ENCODE data around the gene P2RY2.

P2RY2 gene

DNA sequence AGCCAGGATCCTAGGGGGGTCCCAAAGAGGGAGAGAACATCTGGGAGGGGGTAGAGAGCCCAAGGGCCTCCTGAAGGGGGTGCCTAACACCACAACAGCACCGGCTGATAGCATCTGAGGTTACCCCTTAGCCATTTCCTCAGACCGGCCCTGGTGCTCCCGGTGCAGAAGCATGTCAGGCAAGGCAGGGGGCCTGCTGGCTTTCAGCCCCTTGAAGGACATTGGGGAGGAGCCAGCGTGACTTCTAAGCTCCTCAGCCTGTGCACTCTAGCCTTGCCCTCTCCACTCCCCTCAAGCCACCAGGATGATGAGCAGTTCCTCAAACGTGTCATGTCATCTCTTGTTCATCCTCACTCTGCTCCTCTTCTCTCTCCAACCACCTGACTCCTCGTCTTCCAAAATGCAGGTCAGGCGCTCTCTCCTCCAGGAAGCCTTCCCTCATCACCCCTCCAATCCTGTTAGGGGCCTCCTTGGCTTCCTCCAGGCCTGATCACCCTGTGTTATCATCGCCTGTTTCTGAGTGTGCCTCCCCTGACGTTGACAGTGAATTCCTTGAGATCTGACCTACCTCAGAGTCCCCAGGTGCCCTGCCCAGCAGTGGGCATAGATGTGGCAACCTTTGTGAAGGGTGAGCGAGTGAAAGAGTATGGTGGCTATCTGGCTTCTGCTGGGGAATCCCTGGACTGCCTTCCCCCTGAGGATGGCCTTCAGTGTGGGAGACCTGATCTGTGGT lies 6.1 kb downstream of the P2RY2 start:
- Histone ChIP-seq H3K27me3 (ENCODE audit: low read depth, low read length) (no peaks in the 10 kb centered on the region), H3K4me1 (ENCODE audit: control insufficient read depth in 1 of 2, insufficient read depth in 2 of 2, low read length in 2 of 2) (no peaks in the 10 kb centered on the region), H3K4me3 (ENCODE audit: low read depth in 1 of 2, low read length in 2 of 2) (no peak overlapping the region), H3K27ac (ENCODE audit: low read length) (no peak overlapping the region), H3K9me3 (ENCODE audit: control insufficient read depth in 1 of 2, low read length in 2 of 2) (no peaks in the 10 kb centered on the region), H3K36me3 (ENCODE audit: control insufficient read depth in 1 of 2, insufficient read depth in 2 of 2, low read length in 2 of 2) (no peaks in the 10 kb centered on the region)

- H3K27me3 ChIP-seq (ENCODE audit: low read depth, low read length), result no peaks in the 10 kb centered on the region
- no peak overlapping the region for H3K27ac ChIP-seq (ENCODE audit: low read length)
- peaks cover 0 to 3% of the 10 kb centered on the region in 2 donors for H3K4me1 ChIP-seq (ENCODE audit: control insufficient read depth in 1 of 2, insufficient read depth in 2 of 2, low read length in 2 of 2)
- no peak overlapping the region for H3K4me3 ChIP-seq (ENCODE audit: low read depth in 1 of 2, low read length in 2 of 2)
- no peaks in the 10 kb centered on the region for H3K9me3 ChIP-seq (ENCODE audit: control insufficient read depth in 1 of 2, low read length in 2 of 2)
- H3K36me3 ChIP-seq (ENCODE audit: control insufficient read depth in 1 of 2, insufficient read depth in 2 of 2, low read length in 2 of 2), result no peaks in the 10 kb centered on the region
Observed at GRCh38 chr11:73225001-73225686, 7.1 kb downstream of the P2RY2 start.

DNA sequence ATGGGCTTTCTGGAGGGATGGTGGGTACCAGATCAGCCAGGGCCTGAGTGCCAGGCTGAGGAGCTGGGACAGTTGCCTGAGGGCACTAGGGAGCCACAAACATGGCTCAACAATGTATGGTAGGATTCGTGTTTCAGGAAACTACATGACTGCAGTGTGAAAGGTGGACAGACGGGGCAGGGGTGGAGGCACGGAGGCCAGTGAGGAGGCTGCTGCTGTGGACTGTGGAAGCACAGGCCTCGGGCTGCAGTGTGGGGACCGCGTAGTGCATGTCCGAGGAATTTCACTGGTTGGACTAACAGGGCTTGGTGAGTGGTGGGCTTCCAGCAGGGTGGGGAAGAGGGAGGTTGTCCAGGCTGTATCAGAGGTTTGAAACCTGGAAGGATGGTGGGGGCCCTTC lies 7.8 kb downstream of the P2RY2 start:
- H3K27me3 ChIP-seq (ENCODE audit: low read depth, low read length), result no peaks in the 10 kb centered on the region
- no peaks in the 10 kb centered on the region for H3K9me3 ChIP-seq (ENCODE audit: control insufficient read depth in 1 of 2, low read length in 2 of 2)
- H3K27ac ChIP-seq (ENCODE audit: low read length), result no peak overlapping the region
- no peak overlapping the region for H3K4me3 ChIP-seq (ENCODE audit: low read depth in 1 of 2, low read length in 2 of 2)
- peaks cover 0 to 3% of the 10 kb centered on the region in 2 donors for H3K4me1 ChIP-seq (ENCODE audit: control insufficient read depth in 1 of 2, insufficient read depth in 2 of 2, low read length in 2 of 2)
- H3K36me3 ChIP-seq (ENCODE audit: control insufficient read depth in 1 of 2, insufficient read depth in 2 of 2, low read length in 2 of 2), result no peaks in the 10 kb centered on the region

DNA sequence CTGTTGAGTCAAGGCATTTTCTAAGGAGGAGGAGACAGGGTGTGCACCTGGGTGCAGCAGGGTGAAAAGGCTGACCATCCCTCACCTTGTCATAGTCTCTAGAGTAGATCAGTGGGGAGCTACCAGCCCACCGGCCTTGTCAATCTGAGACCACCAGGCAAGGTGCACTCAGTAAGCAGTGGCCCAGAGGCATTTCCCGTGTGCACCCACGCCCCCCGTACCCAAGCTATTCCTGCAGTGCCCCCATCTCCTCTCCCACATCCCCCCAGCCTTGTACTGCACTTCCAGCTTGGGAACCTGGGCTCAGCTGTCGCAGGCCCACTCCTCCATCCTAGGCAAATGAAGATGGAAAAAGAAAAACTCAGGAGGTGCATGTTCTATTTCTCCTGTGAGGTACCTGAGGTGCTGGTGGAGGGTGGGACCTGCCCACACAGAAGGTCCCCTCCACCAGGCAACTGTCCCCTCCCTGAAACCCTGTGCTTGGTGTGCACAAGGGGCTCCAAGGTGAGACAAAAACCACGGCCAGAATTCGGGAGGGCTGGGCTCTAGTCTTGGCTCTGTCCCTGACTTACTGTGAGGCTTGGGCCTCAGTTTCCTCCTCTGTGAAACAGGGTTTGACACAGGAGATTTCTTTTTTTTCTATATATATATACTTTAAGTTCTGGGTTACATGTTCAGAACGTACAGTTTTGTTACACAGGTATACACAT lies 8.4 kb downstream of the P2RY2 start:
- Histone ChIP-seq H3K36me3 (ENCODE audit: control insufficient read depth in 1 of 2, insufficient read depth in 2 of 2, low read length in 2 of 2) (no peaks in the 10 kb centered on the region), H3K4me1 (ENCODE audit: control insufficient read depth in 1 of 2, insufficient read depth in 2 of 2, low read length in 2 of 2) (peaks cover 0 to 3% of the 10 kb centered on the region in 2 donors), H3K9me3 (ENCODE audit: control insufficient read depth in 1 of 2, low read length in 2 of 2) (no peaks in the 10 kb centered on the region), H3K27ac (ENCODE audit: low read length) (no peak overlapping the region), H3K4me3 (ENCODE audit: low read depth in 1 of 2, low read length in 2 of 2) (no peak overlapping the region), H3K27me3 (ENCODE audit: low read depth, low read length) (no peaks in the 10 kb centered on the region)

DNA sequence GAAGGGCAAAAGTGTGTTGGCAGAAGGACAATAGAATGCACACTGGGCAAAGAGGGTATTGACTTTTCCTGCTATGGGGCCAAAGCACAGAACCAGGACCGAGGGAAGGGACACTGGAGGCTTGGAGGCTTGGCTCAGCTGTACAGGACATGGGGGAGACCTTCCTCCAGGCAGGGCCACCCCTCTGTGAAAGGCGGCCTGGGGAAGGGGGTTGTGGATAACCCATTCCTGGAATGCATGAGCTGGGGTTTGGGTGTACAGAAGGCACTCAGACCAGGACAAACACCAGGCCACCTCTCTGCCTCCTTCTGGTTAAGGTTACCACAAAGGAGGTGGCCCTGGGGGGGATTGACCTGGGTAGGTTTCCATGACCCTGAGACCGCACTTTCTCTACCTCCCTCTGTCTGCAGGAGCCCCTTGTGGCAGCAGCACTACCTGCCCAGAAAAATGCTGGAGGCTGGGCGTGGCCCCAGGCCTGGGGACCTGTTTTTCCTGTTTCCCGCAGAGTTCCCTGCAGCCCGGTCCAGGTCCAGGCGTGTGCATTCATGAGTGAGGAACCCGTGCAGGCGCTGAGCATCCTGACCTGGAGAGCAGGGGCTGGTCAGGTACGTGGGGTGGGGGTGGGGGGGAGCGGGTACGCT lies 9.6 kb downstream of the P2RY2 start:
- Histone ChIP-seq H3K27me3 (ENCODE audit: low read depth, low read length) (no peaks in the 10 kb centered on the region), H3K4me3 (ENCODE audit: low read depth in 1 of 2, low read length in 2 of 2) (no peak overlapping the region), H3K27ac (ENCODE audit: low read length) (no peak overlapping the region), H3K4me1 (ENCODE audit: control insufficient read depth in 1 of 2, insufficient read depth in 2 of 2, low read length in 2 of 2) (peaks cover 0 to 3% of the 10 kb centered on the region in 2 donors), H3K36me3 (ENCODE audit: control insufficient read depth in 1 of 2, insufficient read depth in 2 of 2, low read length in 2 of 2) (no peaks in the 10 kb centered on the region), H3K9me3 (ENCODE audit: control insufficient read depth in 1 of 2, low read length in 2 of 2) (no peaks in the 10 kb centered on the region)

DNA sequence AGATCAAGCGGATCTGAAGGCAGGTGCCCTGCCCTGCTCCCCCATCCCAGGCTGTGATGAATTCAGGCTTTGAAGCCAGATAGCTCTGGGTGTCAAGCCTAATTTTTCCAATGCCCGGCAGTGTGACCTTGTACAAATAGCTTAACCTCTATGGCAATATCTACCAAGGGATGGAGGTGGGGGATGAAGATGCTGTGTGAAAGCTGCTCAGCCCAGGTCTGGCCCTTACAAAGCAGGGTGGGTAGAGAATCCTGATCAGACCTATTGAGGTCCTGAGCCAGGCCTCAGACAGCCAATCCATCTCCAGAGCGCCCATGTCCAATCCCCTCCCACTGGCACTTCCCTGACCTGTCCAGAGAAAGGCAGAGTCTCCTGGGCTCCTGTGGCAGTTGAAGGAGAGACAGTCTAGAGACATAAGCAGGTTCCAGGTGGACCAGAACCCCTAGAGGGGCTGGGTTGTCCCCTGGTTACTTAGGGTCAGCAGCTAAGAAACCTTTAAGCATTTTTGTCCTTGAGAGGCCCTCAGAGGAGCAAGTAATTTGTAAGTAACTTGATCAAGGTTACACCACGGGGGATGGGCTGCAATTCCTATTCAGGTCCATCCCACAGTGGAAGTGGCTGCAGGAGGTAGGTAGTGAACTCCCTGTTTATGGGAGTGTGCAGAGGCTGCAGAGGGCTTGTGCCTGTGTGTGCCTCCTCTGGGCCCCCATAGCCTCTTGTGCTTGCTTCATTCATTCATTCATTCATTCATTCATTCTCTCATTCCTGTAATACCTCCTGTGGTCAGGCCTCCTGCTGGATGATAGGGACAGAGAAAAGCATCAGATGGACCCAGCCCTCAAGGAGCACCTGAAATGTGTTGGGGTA lies 10.4 kb downstream of the P2RY2 start:
- Histone ChIP-seq H3K27ac (ENCODE audit: low read length) (no peak overlapping the region), H3K36me3 (ENCODE audit: control insufficient read depth in 1 of 2, insufficient read depth in 2 of 2, low read length in 2 of 2) (no peaks in the 10 kb centered on the region)

DNA sequence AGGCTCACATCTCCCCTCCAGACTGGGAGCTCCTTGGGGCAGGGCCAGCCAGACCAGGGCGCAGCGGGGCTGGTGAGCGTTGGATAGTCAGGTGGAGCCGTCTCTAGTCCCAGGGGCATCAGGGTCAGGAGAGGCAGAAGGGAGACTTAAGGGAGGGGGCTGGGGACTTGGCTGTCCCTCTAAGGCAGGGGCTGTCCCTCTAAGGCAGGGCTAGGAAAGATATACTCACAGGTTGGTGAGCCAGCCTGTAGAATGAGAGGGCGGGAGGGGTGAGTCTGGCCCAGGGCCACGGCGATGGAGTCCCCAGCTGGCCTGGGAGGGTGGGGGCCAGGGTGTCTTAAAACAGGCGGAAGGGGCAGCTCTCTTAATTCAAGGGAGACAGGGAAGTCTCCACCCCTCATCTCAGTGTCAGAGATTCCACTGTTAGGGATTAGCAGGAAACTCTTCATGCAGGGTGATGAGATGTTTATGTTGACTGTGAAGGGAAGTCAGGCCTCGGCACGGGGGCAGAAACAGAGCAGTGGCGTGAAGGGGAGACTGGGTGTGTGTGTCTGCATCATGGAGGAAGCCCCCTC lies 11.3 kb downstream of the P2RY2 start:
- no peak overlapping the region for H3K27ac ChIP-seq (ENCODE audit: low read length)
- H3K27me3 ChIP-seq (ENCODE audit: low read depth, low read length), result no peaks in the 10 kb centered on the region
- no peak overlapping the region for H3K4me3 ChIP-seq (ENCODE audit: low read depth in 1 of 2, low read length in 2 of 2)
- no peaks in the 10 kb centered on the region for H3K36me3 ChIP-seq (ENCODE audit: control insufficient read depth in 1 of 2, insufficient read depth in 2 of 2, low read length in 2 of 2)
- H3K9me3 ChIP-seq (ENCODE audit: control insufficient read depth in 1 of 2, low read length in 2 of 2), result no peaks in the 10 kb centered on the region
- peaks cover 0 to 9% of the 10 kb centered on the region in 2 donors for H3K4me1 ChIP-seq (ENCODE audit: control insufficient read depth in 1 of 2, insufficient read depth in 2 of 2, low read length in 2 of 2)

More for the DNA sequence above, 10.4 kb downstream of the P2RY2 start:
- H3K4me1 ChIP-seq (ENCODE audit: control insufficient read depth in 1 of 2, insufficient read depth in 2 of 2, low read length in 2 of 2), result peaks cover 0 to 3% of the 10 kb centered on the region in 2 donors
- no peaks in the 10 kb centered on the region for H3K9me3 ChIP-seq (ENCODE audit: control insufficient read depth in 1 of 2, low read length in 2 of 2)
- H3K27me3 ChIP-seq (ENCODE audit: low read depth, low read length), result no peaks in the 10 kb centered on the region
- H3K4me3 ChIP-seq (ENCODE audit: low read depth in 1 of 2, low read length in 2 of 2), result no peak overlapping the region

- Histone ChIP-seq H3K4me3 (ENCODE audit: low read depth in 1 of 2, low read length in 2 of 2) (no peak overlapping the region), H3K9me3 (ENCODE audit: control insufficient read depth in 1 of 2, low read length in 2 of 2) (no peaks in the 10 kb centered on the region), H3K4me1 (ENCODE audit: control insufficient read depth in 1 of 2, insufficient read depth in 2 of 2, low read length in 2 of 2) (peaks cover 0 to 9% of the 10 kb centered on the region in 2 donors), H3K27me3 (ENCODE audit: low read depth, low read length) (no peaks in the 10 kb centered on the region), H3K36me3 (ENCODE audit: control insufficient read depth in 1 of 2, insufficient read depth in 2 of 2, low read length in 2 of 2) (no peaks in the 10 kb centered on the region), H3K27ac (ENCODE audit: low read length) (no peak overlapping the region)
Observed at GRCh38 chr11:73229896-73230875, 12.1 kb downstream of the P2RY2 start.

GRCh38 chr11:73230931-73231330 lies 12.8 kb downstream of the P2RY2 start:
- no peaks in the 10 kb centered on the region for H3K27me3 ChIP-seq (ENCODE audit: low read depth, low read length)
- no peaks in the 10 kb centered on the region for H3K36me3 ChIP-seq (ENCODE audit: control insufficient read depth in 1 of 2, insufficient read depth in 2 of 2, low read length in 2 of 2)
- no peak overlapping the region for H3K27ac ChIP-seq (ENCODE audit: low read length)
- H3K4me1 ChIP-seq (ENCODE audit: control insufficient read depth in 1 of 2, insufficient read depth in 2 of 2, low read length in 2 of 2), result peaks cover 0 to 9% of the 10 kb centered on the region in 2 donors
- no peak overlapping the region for H3K4me3 ChIP-seq (ENCODE audit: low read depth in 1 of 2, low read length in 2 of 2)
- no peaks in the 10 kb centered on the region for H3K9me3 ChIP-seq (ENCODE audit: control insufficient read depth in 1 of 2, low read length in 2 of 2)

All from muscle layer of duodenum (tissue), 2 donors.